Liver (tissue), 9 donors: ENCODE measurements around the gene UCP2. TPM values are rescaled to one million over a fixed set of nuclear protein-coding genes. Genes with fewer than 3 reads are reported as not detected.
A peak's percentile ranks its signal among the peaks of the same experiment; 100 is the strongest.

Experiments used
- DNase-seq: peaks from one replicate; pipeline ENCODE4 v3.0.0-alpha.2; 2017; ENCODE audit warnings: low spot score
- H3K27ac ChIP-seq, 2 donors: one replicate each; pipeline ENCODE4 v1.7.0; 2013; ENCODE audit warnings: inconsistent platforms in 2 of 2, low read length in 2 of 2, control low read depth in 1 of 2, low read depth in 1 of 2, mild to moderate bottlenecking in 1 of 2
- H3K27me3 ChIP-seq, 4 donors: one replicate each; pipeline versions ENCODE4 v1.6.1 to v1.7.0; 2013; ENCODE audit warnings: low read length in 3 of 4, inconsistent platforms in 1 of 4, mild to moderate bottlenecking in 1 of 4, moderate library complexity in 1 of 4; ENCODE audit not compliant: control insufficient read depth in 4 of 4, insufficient read depth in 4 of 4
- H3K36me3 ChIP-seq, 4 donors: one replicate each; pipeline versions ENCODE4 v1.6.1 to v1.7.0; 2013; ENCODE audit warnings: low read length in 3 of 4, mild to moderate bottlenecking in 3 of 4, low read depth in 1 of 4, moderate library complexity in 1 of 4; ENCODE audit not compliant: control insufficient read depth in 4 of 4, insufficient read depth in 3 of 4
- H3K4me1 ChIP-seq, 4 donors: one replicate each; pipeline versions ENCODE4 v1.6.1 to v1.7.0; 2013; ENCODE audit warnings: low read length in 3 of 4, mild to moderate bottlenecking in 3 of 4, moderate library complexity in 1 of 4; ENCODE audit not compliant: control insufficient read depth in 4 of 4, insufficient read depth in 4 of 4
- H3K4me3 ChIP-seq, 3 donors: one replicate each; pipeline versions ENCODE4 v1.6.1 to v1.7.0; 2013; ENCODE audit warnings: low read length in 3 of 3, control low read depth in 1 of 3, low read depth in 1 of 3, mild to moderate bottlenecking in 1 of 3
- H3K9ac ChIP-seq, 2 donors: one replicate each; pipeline ENCODE4 v1.7.0; 2013; ENCODE audit warnings: low read length in 2 of 2, mild to moderate bottlenecking in 2 of 2, moderate library complexity in 2 of 2, control low read depth in 1 of 2, low read depth in 1 of 2
- H3K9me3 ChIP-seq, 4 donors: one replicate each; pipeline versions ENCODE4 v1.6.1 to v1.7.0; 2013; ENCODE audit warnings: low read length in 3 of 4; ENCODE audit not compliant: control insufficient read depth in 4 of 4
- EGR1 ChIP-seq, 2 donors: IDR thresholded peaks; 2 replicates each; pipeline ENCODE4 v1.6.1; 2016 to 2018; ENCODE audit warnings: antibody characterized with exemption in 2 of 2, low read depth in 2 of 2
- FOXA1 ChIP-seq: IDR thresholded peaks from 2 replicates; pipeline ENCODE4 v1.6.1; 2016; ENCODE audit warnings: antibody characterized with exemption
- FOXA2 ChIP-seq: IDR thresholded peaks from 2 replicates; pipeline ENCODE4 v1.6.1; 2016; ENCODE audit warnings: antibody characterized with exemption
- GABPA ChIP-seq, 2 donors: IDR thresholded peaks in 1 of 2; conservative IDR thresholded peaks in 1 of 2; 2 replicates each; pipeline ENCODE4 v1.6.1; 2016; ENCODE audit warnings: antibody characterized with exemption in 2 of 2, mild to moderate bottlenecking in 1 of 2, moderate library complexity in 1 of 2
- HNF4A ChIP-seq, 2 donors: conservative IDR thresholded peaks; 2 replicates each; pipeline ENCODE4 v1.6.1; 2016; ENCODE audit warnings: antibody characterized with exemption in 2 of 2, mild to moderate bottlenecking in 2 of 2
- HNF4G ChIP-seq: IDR thresholded peaks from 2 replicates; pipeline ENCODE4 v1.6.1; 2016; ENCODE audit warnings: antibody characterized with exemption
- JUND ChIP-seq, 2 donors: IDR thresholded peaks; 2 replicates each; pipeline ENCODE4 v1.6.1; 2016; ENCODE audit warnings: antibody characterized with exemption in 2 of 2
- NR2F2 ChIP-seq: IDR thresholded peaks from 2 replicates; pipeline ENCODE4 v1.6.1; 2016; ENCODE audit warnings: antibody characterized with exemption
- RAD21 ChIP-seq, 2 donors: IDR thresholded peaks; 2 replicates each; pipeline ENCODE4 v1.6.1; 2016; ENCODE audit warnings: antibody characterized with exemption in 2 of 2, mild to moderate bottlenecking in 2 of 2
- RXRA ChIP-seq, 2 donors: IDR thresholded peaks; 2 replicates each; pipeline ENCODE4 v1.6.1; 2017 to 2018; ENCODE audit warnings: antibody characterized with exemption in 2 of 2, mild to moderate bottlenecking in 1 of 2
- SP1 ChIP-seq: IDR thresholded peaks from 2 replicates; pipeline ENCODE4 v1.6.1; 2018; ENCODE audit warnings: antibody characterized with exemption, mild to moderate bottlenecking
- TAF1 ChIP-seq: conservative IDR thresholded peaks from 2 replicates; pipeline ENCODE4 v1.6.1; 2016; ENCODE audit warnings: antibody characterized with exemption, mild to moderate bottlenecking
- YY1 ChIP-seq: IDR thresholded peaks from 2 replicates; pipeline ENCODE4 v1.6.1; 2016; ENCODE audit warnings: antibody characterized with exemption, mild to moderate bottlenecking
- WGBS: extraction: QIAGEN DNeasy Blood & Tissue Kit; methylation state at CpG from one replicate; pipeline ENCODE4 v1.1.7; 2013; 5-methylcytosine and 5-hydroxymethylcytosine counted together
- polyA plus RNA-seq, 2 donors: library from polyadenylated mRNA; stranded (reverse) in 1 of 2; unstranded in 1 of 2; fragments of 200-250 nt in 1 of 2; fragments of >200 nt in 1 of 2; fragmentation: Nextera tagmentation in 1 of 2; extraction: Ambion mirVana in 1 of 2; gene quantifications; one replicate each; pipeline versions ENCODE4 v1.2.1 to v1.2.3, GENCODE V29; 2013 to 2015
- total RNA-seq, 2 donors: library from RNA; depleted of rRNA; stranded (reverse); fragments of >200 nt; gene quantifications; one replicate each; pipeline ENCODE4 v1.2.3, GENCODE V29; 2014
- TF ChIP-seq, protein P1 (sequence below): IDR thresholded peaks from 2 replicates; pipeline ENCODE4 v1.6.1; 2016; ENCODE audit warnings: antibody characterized with exemption
- TF ChIP-seq, protein P2 (sequence below): IDR thresholded peaks from 2 replicates; pipeline ENCODE4 v1.6.1; 2016; ENCODE audit warnings: antibody characterized with exemption, mild to moderate bottlenecking
- TF ChIP-seq, protein P3 (sequence below): IDR thresholded peaks from 2 replicates; pipeline ENCODE4 v1.6.1; 2016; ENCODE audit warnings: antibody characterized with exemption
- TF ChIP-seq, protein P4 (sequence below): fragments of 150-350 bp; IDR thresholded peaks from 2 replicates; pipeline ENCODE4 v1.5.1; 2017; ENCODE audit warnings: improper control_type of control experiment, low read depth, low read length; ENCODE audit not compliant: missing input control
- TF ChIP-seq, protein P5 (sequence below): IDR thresholded peaks from 2 replicates; pipeline ENCODE4 v1.6.1; 2016; ENCODE audit warnings: antibody characterized with exemption
- donor health status: healthy.
- donor health status: healthy.
- donor health status: healthy.
- donor health status: healthy.
- donor health status: healthy.

The UCP2 gene
- total and polyA plus RNA-seq, 4 donors = 10.4 to 137 (median 13.6) TPM

DNA sequence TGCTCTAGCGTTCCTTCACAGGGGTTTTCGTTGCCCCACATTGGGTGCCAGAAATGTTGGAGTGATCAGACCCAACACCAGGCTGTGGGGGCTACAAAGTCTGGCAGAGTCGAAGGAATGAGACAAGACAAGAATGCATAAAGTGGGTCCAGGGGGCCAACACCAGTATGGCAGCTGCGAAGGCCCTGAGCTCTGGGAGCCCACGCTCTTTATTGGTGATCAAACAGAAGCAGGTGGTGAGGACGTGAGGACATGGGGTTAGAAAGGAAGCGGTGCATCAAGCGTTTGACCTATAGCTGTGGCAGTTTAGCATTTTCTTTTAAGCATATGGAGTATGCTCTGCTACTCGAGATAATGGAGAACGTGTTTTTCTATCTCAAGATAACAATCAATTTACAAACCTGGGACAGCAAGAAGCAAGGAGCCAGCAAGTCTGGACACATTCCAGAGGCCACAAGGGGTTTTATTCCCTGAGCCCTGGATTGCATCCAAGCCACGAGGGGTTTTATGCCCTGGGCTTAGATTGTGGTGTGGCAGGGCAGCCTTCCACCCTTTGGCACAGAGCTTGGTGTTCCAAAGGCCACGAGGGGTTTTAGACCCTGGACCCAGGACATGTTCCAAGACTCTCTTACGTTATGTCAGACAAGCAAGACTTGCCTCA is 35.7 kb downstream of the UCP2 start:
- WGBS = 77% methylated on average over 13 of the region's 13 CpGs
- Histone ChIP-seq H3K27ac (no peak overlapping the region), H3K9ac (no peak overlapping the region), H3K9me3 (no peaks in the 10 kb centered on the region), H3K4me3 (no peak overlapping the region), H3K27me3 (no peaks in the 10 kb centered on the region), H3K4me1 (no peaks in the 10 kb centered on the region), H3K36me3 (no peaks in the 10 kb centered on the region)
- no peak for DNase-seq
- no peak for TF ChIP-seq FOXA1
- TF ChIP-seq HNF4A (conservative IDR thresholded peaks at IDR 0.05) = peak in 1 of 2 donors; percentile 42

DNA sequence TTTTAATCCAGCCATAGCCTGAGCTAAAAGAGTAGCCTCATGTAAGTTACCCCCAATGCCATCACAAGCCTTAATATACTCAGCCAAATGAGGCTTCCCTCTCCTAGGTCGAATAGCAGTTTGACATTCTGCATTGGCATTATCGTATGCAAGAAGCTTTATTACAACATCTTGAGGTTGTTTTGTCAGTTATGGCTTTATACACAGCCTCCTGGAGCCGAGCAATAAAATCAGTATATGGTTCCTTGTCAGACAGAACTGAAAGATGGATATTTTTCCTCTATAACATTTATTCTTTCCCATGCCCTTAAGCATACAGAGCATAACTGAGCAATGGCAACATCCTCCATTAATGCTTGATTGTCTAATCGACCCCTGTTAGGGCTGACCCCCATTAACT is 37.2 kb downstream of the UCP2 start:
- Histone ChIP-seq H3K4me1 (no peaks in the 10 kb centered on the region), H3K9ac (no peak overlapping the region), H3K9me3 (no peaks in the 10 kb centered on the region), H3K27ac (no peak overlapping the region), H3K4me3 (no peak overlapping the region), H3K27me3 (no peaks in the 10 kb centered on the region), H3K36me3 (no peaks in the 10 kb centered on the region)
- TF ChIP-seq RAD21 (IDR thresholded peaks at IDR 0.05) = no peak
- no peak for TF ChIP-seq RXRA (IDR thresholded peaks at IDR 0.05)
- TF ChIP-seq HNF4A (conservative IDR thresholded peaks at IDR 0.05) = no peak
- WGBS = 64% methylated on average over 4 of the region's 4 CpGs
- no peak for DNase-seq

DNA sequence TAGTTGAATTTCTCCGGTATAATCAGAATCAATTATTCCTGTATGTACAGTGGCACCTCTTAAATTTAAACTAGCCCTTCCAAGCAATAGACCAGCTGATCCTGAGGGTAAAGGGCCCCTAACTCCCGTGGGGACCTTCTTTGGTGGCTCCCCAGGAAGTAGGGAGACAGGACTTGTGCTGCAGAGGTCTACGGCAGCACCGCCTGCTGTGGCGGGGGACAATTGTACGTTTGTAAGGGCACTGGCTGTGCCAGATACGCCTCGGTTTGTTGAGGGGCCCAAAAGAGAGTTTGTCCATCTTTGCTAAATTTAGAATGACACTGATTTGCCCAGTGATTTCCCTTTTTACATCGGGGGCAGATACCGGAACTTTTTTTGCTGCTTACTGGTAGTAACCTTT is 37.7 kb downstream of the UCP2 start:
- no peak for DNase-seq
- Histone ChIP-seq H3K27ac (no peak overlapping the region), H3K4me3 (no peak overlapping the region), H3K9me3 (no peaks in the 10 kb centered on the region), H3K27me3 (no peaks in the 10 kb centered on the region), H3K36me3 (no peaks in the 10 kb centered on the region), H3K9ac (no peak overlapping the region), H3K4me1 (no peaks in the 10 kb centered on the region)
- WGBS = 77% methylated on average over 10 of the region's 10 CpGs
- TF ChIP-seq, protein P1, sequence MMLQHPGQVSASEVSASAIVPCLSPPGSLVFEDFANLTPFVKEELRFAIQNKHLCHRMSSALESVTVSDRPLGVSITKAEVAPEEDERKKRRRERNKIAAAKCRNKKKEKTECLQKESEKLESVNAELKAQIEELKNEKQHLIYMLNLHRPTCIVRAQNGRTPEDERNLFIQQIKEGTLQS = no peak
- no peak for TF ChIP-seq HNF4A (conservative IDR thresholded peaks at IDR 0.05)
- TF ChIP-seq, protein P2, sequence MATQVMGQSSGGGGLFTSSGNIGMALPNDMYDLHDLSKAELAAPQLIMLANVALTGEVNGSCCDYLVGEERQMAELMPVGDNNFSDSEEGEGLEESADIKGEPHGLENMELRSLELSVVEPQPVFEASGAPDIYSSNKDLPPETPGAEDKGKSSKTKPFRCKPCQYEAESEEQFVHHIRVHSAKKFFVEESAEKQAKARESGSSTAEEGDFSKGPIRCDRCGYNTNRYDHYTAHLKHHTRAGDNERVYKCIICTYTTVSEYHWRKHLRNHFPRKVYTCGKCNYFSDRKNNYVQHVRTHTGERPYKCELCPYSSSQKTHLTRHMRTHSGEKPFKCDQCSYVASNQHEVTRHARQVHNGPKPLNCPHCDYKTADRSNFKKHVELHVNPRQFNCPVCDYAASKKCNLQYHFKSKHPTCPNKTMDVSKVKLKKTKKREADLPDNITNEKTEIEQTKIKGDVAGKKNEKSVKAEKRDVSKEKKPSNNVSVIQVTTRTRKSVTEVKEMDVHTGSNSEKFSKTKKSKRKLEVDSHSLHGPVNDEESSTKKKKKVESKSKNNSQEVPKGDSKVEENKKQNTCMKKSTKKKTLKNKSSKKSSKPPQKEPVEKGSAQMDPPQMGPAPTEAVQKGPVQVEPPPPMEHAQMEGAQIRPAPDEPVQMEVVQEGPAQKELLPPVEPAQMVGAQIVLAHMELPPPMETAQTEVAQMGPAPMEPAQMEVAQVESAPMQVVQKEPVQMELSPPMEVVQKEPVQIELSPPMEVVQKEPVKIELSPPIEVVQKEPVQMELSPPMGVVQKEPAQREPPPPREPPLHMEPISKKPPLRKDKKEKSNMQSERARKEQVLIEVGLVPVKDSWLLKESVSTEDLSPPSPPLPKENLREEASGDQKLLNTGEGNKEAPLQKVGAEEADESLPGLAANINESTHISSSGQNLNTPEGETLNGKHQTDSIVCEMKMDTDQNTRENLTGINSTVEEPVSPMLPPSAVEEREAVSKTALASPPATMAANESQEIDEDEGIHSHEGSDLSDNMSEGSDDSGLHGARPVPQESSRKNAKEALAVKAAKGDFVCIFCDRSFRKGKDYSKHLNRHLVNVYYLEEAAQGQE = no peak
- TF ChIP-seq, protein P3, sequence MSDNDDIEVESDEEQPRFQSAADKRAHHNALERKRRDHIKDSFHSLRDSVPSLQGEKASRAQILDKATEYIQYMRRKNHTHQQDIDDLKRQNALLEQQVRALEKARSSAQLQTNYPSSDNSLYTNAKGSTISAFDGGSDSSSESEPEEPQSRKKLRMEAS = no peak
- no peak for TF ChIP-seq RAD21 (IDR thresholded peaks at IDR 0.05)
- no peak for TF ChIP-seq NR2F2
- no peak for TF ChIP-seq JUND (IDR thresholded peaks at IDR 0.05)
- TF ChIP-seq, protein P4, sequence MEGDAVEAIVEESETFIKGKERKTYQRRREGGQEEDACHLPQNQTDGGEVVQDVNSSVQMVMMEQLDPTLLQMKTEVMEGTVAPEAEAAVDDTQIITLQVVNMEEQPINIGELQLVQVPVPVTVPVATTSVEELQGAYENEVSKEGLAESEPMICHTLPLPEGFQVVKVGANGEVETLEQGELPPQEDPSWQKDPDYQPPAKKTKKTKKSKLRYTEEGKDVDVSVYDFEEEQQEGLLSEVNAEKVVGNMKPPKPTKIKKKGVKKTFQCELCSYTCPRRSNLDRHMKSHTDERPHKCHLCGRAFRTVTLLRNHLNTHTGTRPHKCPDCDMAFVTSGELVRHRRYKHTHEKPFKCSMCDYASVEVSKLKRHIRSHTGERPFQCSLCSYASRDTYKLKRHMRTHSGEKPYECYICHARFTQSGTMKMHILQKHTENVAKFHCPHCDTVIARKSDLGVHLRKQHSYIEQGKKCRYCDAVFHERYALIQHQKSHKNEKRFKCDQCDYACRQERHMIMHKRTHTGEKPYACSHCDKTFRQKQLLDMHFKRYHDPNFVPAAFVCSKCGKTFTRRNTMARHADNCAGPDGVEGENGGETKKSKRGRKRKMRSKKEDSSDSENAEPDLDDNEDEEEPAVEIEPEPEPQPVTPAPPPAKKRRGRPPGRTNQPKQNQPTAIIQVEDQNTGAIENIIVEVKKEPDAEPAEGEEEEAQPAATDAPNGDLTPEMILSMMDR = no peak
- TF ChIP-seq FOXA2 = no peak
- TF ChIP-seq RXRA (IDR thresholded peaks at IDR 0.05) = no peak
- no peak for TF ChIP-seq YY1
- TF ChIP-seq, protein P5, sequence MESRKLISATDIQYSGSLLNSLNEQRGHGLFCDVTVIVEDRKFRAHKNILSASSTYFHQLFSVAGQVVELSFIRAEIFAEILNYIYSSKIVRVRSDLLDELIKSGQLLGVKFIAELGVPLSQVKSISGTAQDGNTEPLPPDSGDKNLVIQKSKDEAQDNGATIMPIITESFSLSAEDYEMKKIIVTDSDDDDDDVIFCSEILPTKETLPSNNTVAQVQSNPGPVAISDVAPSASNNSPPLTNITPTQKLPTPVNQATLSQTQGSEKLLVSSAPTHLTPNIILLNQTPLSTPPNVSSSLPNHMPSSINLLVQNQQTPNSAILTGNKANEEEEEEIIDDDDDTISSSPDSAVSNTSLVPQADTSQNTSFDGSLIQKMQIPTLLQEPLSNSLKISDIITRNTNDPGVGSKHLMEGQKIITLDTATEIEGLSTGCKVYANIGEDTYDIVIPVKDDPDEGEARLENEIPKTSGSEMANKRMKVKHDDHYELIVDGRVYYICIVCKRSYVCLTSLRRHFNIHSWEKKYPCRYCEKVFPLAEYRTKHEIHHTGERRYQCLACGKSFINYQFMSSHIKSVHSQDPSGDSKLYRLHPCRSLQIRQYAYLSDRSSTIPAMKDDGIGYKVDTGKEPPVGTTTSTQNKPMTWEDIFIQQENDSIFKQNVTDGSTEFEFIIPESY = no peak
- no peak for TF ChIP-seq HNF4G
- no peak for TF ChIP-seq EGR1 (IDR thresholded peaks at IDR 0.05; ENCODE audit: low read depth in 2 of 2)
- TF ChIP-seq SP1 = no peak
- no peak for TF ChIP-seq TAF1
- no peak for TF ChIP-seq GABPA (IDR thresholded peaks at IDR 0.05 in 1 of 2, conservative IDR thresholded peaks at IDR 0.05 in 1 of 2)
- TF ChIP-seq FOXA1 = no peak
